Measurements from ENCODE around the gene ZNF384.

Gene ZNF384

DNA sequence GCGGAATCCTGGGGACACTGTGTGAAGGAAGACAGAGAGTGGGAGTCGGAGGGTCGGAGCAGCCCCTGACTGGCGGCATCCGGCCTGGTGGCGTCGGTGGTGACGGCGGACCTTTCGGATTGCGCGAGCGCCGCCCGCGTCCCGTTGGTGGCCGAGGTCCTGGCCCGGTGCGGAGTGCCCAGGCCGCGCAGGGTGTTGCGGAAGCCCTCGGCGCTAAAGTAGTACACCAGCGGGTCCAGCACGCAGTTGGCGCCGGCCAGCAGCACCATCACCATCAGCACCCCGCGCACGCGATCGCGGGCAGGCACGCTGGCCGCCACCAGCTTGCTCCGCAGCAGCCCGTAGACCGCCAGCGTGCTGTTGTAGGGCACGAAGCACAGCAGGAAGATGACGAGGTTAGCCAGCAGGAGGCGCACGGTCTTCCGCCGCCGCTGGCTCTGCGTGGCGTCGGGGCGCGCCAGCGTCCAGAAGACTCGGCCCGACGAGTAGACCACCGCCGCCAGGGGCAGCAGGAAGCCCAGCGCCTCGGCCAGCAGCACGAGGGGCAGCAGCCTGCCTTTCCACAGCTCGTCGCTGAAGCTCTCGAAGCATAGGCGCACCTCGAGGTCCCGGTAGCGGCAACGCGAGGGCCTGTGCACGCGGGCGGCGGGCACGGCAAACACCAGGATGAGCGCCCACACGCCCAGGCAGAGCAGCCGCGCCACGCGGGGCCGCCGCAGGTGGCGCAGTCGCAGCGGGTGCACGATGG lies 68.9 kb downstream of the ZNF384 start:
- no peak for DNase-seq

- no peak for DNase-seq
Measured at GRCh38 chr12:6618483-6619225, 70.5 kb downstream of the ZNF384 start.
